Measurements from ENCODE around the gene KHDC3L.
"Not testable (repeated sequence)": the region's sequence is repeated elsewhere in the genome, so short reads cannot be mapped to it uniquely, and the experiment has no call there.

GRCh38 chr6:73392188-73392587 is 29.7 kb downstream of the KHDC3L start:
- TF ChIP-seq CTCF (IDR thresholded peaks at IDR 0.05; ENCODE audit: borderline replicate concordance, extremely low read depth, low read length, poor library complexity, severe bottlenecking); EZH2 (IDR thresholded peaks at IDR 0.05; ENCODE audit: borderline replicate concordance, low read depth, low read length, severe bottlenecking): not testable (repeated sequence)
